Effector memory CD4-positive, alpha-beta T cell (primary cell): ENCODE measurements around the gene HSPA12A.

Experiments used
- DNase-seq, 3 donors: peaks; one replicate each; pipeline ENCODE4 v3.0.0-alpha.2; 2020
- H3K27ac ChIP-seq: 2 replicates; pipeline ENCODE4 v1.7.0; 2013; ENCODE audit warnings: mild to moderate bottlenecking, low read length, moderate library complexity; ENCODE audit not compliant: insufficient read depth, poor library complexity, severe bottlenecking
- H3K27me3 ChIP-seq: replicated peaks from 2 replicates; pipeline ENCODE4 v1.7.0; 2013; ENCODE audit warnings: mild to moderate bottlenecking, low read length; ENCODE audit not compliant: insufficient read depth, control insufficient read depth, poor library complexity, severe bottlenecking
- H3K36me3 ChIP-seq: 2 replicates; pipeline ENCODE4 v1.7.0; 2013; ENCODE audit warnings: mild to moderate bottlenecking, low read length, moderate library complexity; ENCODE audit not compliant: control insufficient read depth, insufficient read depth
- H3K4me1 ChIP-seq: 2 replicates; pipeline ENCODE4 v1.7.0; 2013; ENCODE audit warnings: low read length, mild to moderate bottlenecking; ENCODE audit not compliant: control insufficient read depth, insufficient read depth, poor library complexity, severe bottlenecking
- H3K4me3 ChIP-seq: 2 replicates; pipeline ENCODE4 v1.7.0; 2013; ENCODE audit warnings: low read length, low read depth, mild to moderate bottlenecking; ENCODE audit not compliant: insufficient read depth, poor library complexity, severe bottlenecking
- H3K9me3 ChIP-seq: 2 replicates; pipeline ENCODE4 v1.7.0; 2013; ENCODE audit warnings: mild to moderate bottlenecking, low read length, moderate library complexity; ENCODE audit not compliant: control insufficient read depth

The HSPA12A gene

GRCh38 chr10:116686632-116687031 is 55.7 kb downstream of the HSPA12A start:
- H3K27ac ChIP-seq: no peak overlapping the region
- no peaks in the 10 kb centered on the region for H3K36me3 ChIP-seq
- no peaks in the 10 kb centered on the region for H3K27me3 ChIP-seq
- no peak overlapping the region for H3K4me3 ChIP-seq
- no peaks in the 10 kb centered on the region for H3K9me3 ChIP-seq
- DNase-seq: no peak
- H3K4me1 ChIP-seq: no peaks in the 10 kb centered on the region

- Histone ChIP-seq H3K9me3 (no peaks in the 10 kb centered on the region), H3K4me3 (no peak overlapping the region), H3K27ac (no peak overlapping the region), H3K27me3 (no peaks in the 10 kb centered on the region), H3K4me1 (no peaks in the 10 kb centered on the region), H3K36me3 (no peaks in the 10 kb centered on the region)
- DNase-seq: no peak
These were observed 56.6 kb downstream of the HSPA12A start for GRCh38 chr10:116685807-116686206.

- H3K36me3 ChIP-seq: no peaks in the 10 kb centered on the region
These were observed 57.6 kb downstream of the HSPA12A start for GRCh38 chr10:116684781-116685180.

GRCh38 chr10:116683821-116684220 is 58.5 kb downstream of the HSPA12A start:
- H3K9me3 ChIP-seq: no peaks in the 10 kb centered on the region
- DNase-seq: no peak
- no peaks in the 10 kb centered on the region for H3K36me3 ChIP-seq
- no peak overlapping the region for H3K4me3 ChIP-seq
- H3K27me3 ChIP-seq: no peaks in the 10 kb centered on the region
- no peak overlapping the region for H3K27ac ChIP-seq
- no peaks in the 10 kb centered on the region for H3K4me1 ChIP-seq

More at GRCh38 chr10:116684781-116685180, 57.6 kb downstream of the HSPA12A start:
- no peaks in the 10 kb centered on the region for H3K9me3 ChIP-seq
- no peak for DNase-seq
- H3K27me3 ChIP-seq: no peaks in the 10 kb centered on the region
- H3K4me3 ChIP-seq: no peak overlapping the region
- no peaks in the 10 kb centered on the region for H3K4me1 ChIP-seq
- no peak overlapping the region for H3K27ac ChIP-seq

DNA sequence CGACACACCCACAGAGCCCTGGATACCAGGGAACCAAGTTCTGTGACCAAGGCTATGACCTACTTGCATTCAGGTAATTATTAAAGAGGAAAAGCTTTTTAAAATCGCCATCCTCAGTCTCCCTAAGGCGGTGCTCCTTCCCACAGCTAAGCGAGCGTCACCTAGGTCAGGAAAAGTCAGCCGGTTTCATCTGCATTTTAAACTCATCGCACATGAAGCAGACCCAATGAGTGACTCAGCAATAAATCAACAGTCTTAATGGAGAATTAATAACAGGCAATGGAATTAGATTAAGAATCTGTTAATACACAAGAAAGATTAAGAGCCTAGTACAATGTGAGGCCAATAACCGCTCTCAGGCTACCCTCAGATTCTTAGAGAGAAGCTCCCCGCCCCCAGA is 59.2 kb downstream of the HSPA12A start:
- H3K4me1 ChIP-seq: no peaks in the 10 kb centered on the region
- DNase-seq: no peak
- H3K4me3 ChIP-seq: no peak overlapping the region
- H3K27ac ChIP-seq: no peak overlapping the region
- H3K9me3 ChIP-seq: no peaks in the 10 kb centered on the region
- H3K36me3 ChIP-seq: no peaks in the 10 kb centered on the region
- H3K27me3 ChIP-seq: no peaks in the 10 kb centered on the region

DNA sequence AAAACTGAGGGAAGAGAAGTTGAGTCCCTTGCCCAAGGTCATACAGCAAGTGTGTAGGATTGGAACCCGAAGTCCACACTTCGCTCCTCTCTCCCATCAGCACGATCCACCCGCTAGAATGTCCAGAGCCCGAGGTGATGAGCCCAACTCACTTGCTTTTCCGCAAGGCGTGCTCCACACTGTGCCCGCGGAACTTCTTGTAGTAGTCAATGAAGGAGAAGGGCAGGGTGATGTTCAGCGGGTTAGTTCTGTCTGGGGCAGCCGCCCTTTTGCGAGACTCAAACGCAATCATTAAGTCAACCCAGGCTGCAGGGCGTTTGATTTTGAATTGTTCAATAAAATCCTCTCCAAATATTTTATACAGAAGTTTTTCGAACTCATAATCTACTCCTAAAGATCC is 63.0 kb downstream of the HSPA12A start:
- no peaks in the 10 kb centered on the region for H3K27me3 ChIP-seq
- DNase-seq: no peak
- no peak overlapping the region for H3K27ac ChIP-seq
- no peaks in the 10 kb centered on the region for H3K4me1 ChIP-seq
- H3K9me3 ChIP-seq: no peaks in the 10 kb centered on the region
- H3K36me3 ChIP-seq: no peaks in the 10 kb centered on the region
- no peak overlapping the region for H3K4me3 ChIP-seq

DNA sequence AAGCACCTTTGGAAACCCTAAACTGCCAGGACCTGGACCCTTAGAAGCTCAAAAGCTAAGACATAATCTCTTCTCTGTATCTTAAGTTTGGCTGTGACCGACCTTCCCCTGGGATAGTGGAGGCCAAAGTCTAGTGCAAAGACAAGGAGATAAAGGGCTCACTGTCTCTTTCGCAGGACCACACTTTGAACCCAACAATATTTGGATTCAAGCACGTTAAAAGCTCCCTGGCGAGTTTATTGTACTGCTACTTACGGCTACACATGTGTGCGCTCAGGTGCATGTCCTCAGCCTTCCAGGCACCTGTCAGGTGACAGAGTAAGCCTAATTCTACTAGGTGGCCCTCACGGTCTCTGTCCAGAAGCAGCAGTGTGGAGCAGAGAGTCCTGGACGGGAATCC is 65.7 kb downstream of the HSPA12A start:
- Histone ChIP-seq H3K4me3 (no peak overlapping the region), H3K27me3 (no peaks in the 10 kb centered on the region), H3K36me3 (no peaks in the 10 kb centered on the region), H3K9me3 (no peaks in the 10 kb centered on the region), H3K4me1 (no peaks in the 10 kb centered on the region), H3K27ac (no peak overlapping the region)
- no peak for DNase-seq

GRCh38 chr10:116676118-116676517 is 66.2 kb downstream of the HSPA12A start:
- no peaks in the 10 kb centered on the region for H3K4me1 ChIP-seq
- no peak overlapping the region for H3K27ac ChIP-seq
- no peaks in the 10 kb centered on the region for H3K27me3 ChIP-seq
- no peak for DNase-seq
- no peaks in the 10 kb centered on the region for H3K9me3 ChIP-seq
- no peak overlapping the region for H3K4me3 ChIP-seq
- H3K36me3 ChIP-seq: no peaks in the 10 kb centered on the region

DNA sequence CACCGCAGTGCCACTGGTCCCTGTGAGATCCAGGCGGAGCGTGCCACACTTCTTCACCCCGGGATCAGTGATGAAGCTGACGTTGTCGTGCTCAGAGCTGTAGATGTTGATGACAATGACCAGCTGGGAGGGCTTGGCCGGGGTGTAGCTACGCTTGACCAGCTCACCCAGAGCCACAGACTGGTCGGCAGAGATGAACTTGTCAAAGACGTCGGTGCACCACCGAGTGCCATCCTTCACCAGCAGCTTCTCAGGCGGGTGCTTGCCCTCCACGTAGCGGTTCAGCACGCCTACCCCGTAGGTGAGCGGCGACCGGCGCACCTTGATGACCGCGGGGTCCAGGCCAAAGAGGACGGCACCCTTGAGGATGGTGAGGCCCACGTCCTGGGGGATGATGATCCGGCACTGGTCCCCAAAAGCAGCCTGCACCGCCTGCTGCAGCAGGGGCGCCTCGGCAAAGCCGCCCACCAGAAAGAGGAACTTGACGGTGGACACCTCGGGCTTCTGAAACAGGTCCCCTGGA is 67.4 kb downstream of the HSPA12A start:
- Histone ChIP-seq H3K9me3 (no peaks in the 10 kb centered on the region), H3K27me3 (no peaks in the 10 kb centered on the region), H3K4me1 (no peaks in the 10 kb centered on the region), H3K4me3 (no peak overlapping the region), H3K27ac (no peak overlapping the region), H3K36me3 (no peaks in the 10 kb centered on the region)
- DNase-seq: no peak

DNA sequence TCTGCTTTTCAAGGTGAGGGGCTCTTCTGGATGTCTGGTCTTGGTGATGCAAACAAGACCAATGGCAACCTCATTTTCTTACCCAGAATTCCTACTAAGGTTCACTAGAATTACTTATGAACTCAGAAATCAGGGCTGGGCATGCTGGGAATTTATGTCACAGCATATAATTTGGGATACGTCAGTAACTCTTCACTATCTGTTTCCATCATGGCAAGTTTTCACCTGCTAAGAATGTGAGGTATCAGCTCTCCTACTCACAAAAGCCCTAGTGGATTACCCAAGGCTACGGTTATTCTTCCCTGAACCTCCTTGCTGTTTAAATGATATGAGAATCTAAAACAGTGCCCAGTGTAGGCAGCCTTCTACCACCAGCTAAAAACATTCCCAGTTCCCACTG is 68.5 kb downstream of the HSPA12A start:
- H3K27ac ChIP-seq: no peak overlapping the region
- DNase-seq: no peak
- peaks cover 2% of the 10 kb centered on the region for H3K27me3 ChIP-seq
- H3K4me1 ChIP-seq: no peaks in the 10 kb centered on the region
- no peaks in the 10 kb centered on the region for H3K36me3 ChIP-seq
- no peak overlapping the region for H3K4me3 ChIP-seq
- H3K9me3 ChIP-seq: no peaks in the 10 kb centered on the region

DNA sequence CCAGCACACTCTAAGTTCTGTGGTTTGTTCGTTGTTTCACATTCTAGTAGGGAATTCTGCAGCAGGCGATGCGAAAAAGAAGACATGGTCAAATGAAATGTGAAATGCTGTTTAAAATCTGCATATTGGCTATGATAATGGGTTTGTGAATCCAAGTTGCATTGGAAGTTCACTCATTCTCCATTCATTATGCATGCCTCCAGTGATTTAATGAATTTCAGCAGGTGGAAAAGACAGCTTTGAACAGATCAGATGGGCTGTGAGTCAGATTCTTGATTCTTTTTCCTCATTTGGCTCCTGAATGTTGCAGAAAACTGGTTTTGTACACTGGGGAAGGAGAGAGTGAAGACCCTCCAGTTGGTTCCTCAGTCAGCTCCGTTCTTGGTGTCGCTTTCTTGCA is 69.5 kb downstream of the HSPA12A start:
- Histone ChIP-seq H3K27me3 (peaks cover 2% of the 10 kb centered on the region), H3K4me1 (no peaks in the 10 kb centered on the region), H3K27ac (no peak overlapping the region), H3K4me3 (no peak overlapping the region), H3K9me3 (no peaks in the 10 kb centered on the region), H3K36me3 (no peaks in the 10 kb centered on the region)
- DNase-seq: no peak
